GM12891 (cell line): Measurements from ENCODE around the gene RSPH1.

Experiments
- PAX5 ChIP-seq: IDR thresholded peaks from 2 replicates; pipeline ENCODE4 v1.6.1; 2011; ENCODE audit warnings: low read length, moderate library complexity, mild to moderate bottlenecking; ENCODE audit not compliant: insufficient read depth, severe bottlenecking
- POLR2AphosphoS5 ChIP-seq: IDR thresholded peaks from 2 replicates; pipeline ENCODE4 v1.6.1; 2011; ENCODE audit warnings: low read depth, low read length, control low read depth
- POU2F2 ChIP-seq: IDR thresholded peaks from 2 replicates; pipeline ENCODE4 v1.6.1; 2011; ENCODE audit warnings: low read depth, mild to moderate bottlenecking, control low read depth, low read length, moderate library complexity
- TAF1 ChIP-seq: IDR thresholded peaks from 2 replicates; pipeline ENCODE4 v1.6.1; 2011; ENCODE audit warnings: low read depth, low read length, control low read depth

- TF ChIP-seq POLR2AphosphoS5 (no peak), PAX5 (no peak), TAF1 (no peak), POU2F2 (no peak)
Observed at GRCh38 chr21:42496839-42497202, 797 bp upstream of the RSPH1 start.
